MG63 (cell line): ENCODE data around the gene SORL1. TPM values are rescaled to one million over a fixed set of nuclear protein-coding genes. Genes with fewer than 3 reads are reported as not detected.

ENCODE experiments used
- DNase-seq: peaks from one replicate; pipeline ENCODE4 v3.0.0-alpha.2; 2020
- H3K27me3 ChIP-seq: fragments of 250-450 bp; sonication (Bioruptor Pico); 2 replicates; pipeline ENCODE4 v1.5.1; 2020; ENCODE audit warnings: mild to moderate bottlenecking, moderate library complexity
- H3K36me3 ChIP-seq: fragments of 250-450 bp; sonication (Bioruptor Pico); 2 replicates; pipeline ENCODE4 v1.5.1; 2020; ENCODE audit warnings: mild to moderate bottlenecking, moderate library complexity
- H3K4me3 ChIP-seq: fragments of 250-450 bp; sonication (Bioruptor Pico); 2 replicates; pipeline ENCODE4 v1.5.1; 2020; ENCODE audit warnings: mild to moderate bottlenecking, moderate library complexity
- H3K9me3 ChIP-seq: fragments of 250-450 bp; sonication (Bioruptor Pico); 2 replicates; pipeline ENCODE4 v1.5.1; 2020; ENCODE audit warnings: mild to moderate bottlenecking, moderate library complexity
- total RNA-seq: library from RNA; depleted of rRNA; stranded (reverse); fragments of >200 nt; shearing (Covaris generic); gene quantifications from 2 replicates; pipeline ENCODE4 v1.2.3, GENCODE V29; 2014; ENCODE audit warnings: low replicate concordance

SORL1 gene
- total RNA-seq, 1 experiment from 2014 or later = 0.69 TPM

- Histone ChIP-seq H3K9me3 (no peaks in the 10 kb centered on the region), H3K27me3 (no peaks in the 10 kb centered on the region), H3K4me3 (no peak overlapping the region), H3K36me3 (no peaks in the 10 kb centered on the region)
- DNase-seq = no peak
These were observed 198.5 kb downstream of the SORL1 start for GRCh38 chr11:121650351-121651256.

DNA sequence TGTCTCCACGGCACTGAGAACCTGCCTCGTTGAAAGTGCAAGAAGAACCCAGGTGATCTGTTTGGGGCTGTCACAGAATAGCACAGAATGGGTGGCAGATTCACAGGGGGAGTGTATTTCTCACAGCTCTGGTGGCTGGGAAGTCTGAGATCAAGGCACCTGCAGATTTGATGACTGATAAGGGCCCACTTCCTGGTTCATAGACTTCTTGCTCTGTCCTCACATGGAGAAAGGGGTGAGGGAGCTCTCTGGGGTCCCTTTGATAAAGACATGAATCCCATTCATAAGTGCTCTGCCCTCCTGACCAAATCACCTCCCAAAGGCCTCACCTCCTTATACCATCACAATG is 199.1 kb downstream of the SORL1 start:
- Histone ChIP-seq H3K4me3 (no peak overlapping the region), H3K9me3 (no peaks in the 10 kb centered on the region), H3K36me3 (no peaks in the 10 kb centered on the region), H3K27me3 (no peaks in the 10 kb centered on the region)
- DNase-seq = no peak

- Histone ChIP-seq H3K36me3 (no peaks in the 10 kb centered on the region), H3K4me3 (no peak overlapping the region), H3K27me3 (no peaks in the 10 kb centered on the region), H3K9me3 (no peaks in the 10 kb centered on the region)
- DNase-seq = no peak
These were observed 200.9 kb downstream of the SORL1 start for GRCh38 chr11:121652971-121653370.

- Histone ChIP-seq H3K9me3 (no peaks in the 10 kb centered on the region), H3K4me3 (no peak overlapping the region), H3K27me3 (no peaks in the 10 kb centered on the region), H3K36me3 (no peaks in the 10 kb centered on the region)
- no peak for DNase-seq
These were observed 202.2 kb downstream of the SORL1 start for GRCh38 chr11:121654259-121654842.

GRCh38 chr11:121654843-121655536 is 202.9 kb downstream of the SORL1 start:
- H3K27me3 ChIP-seq = no peaks in the 10 kb centered on the region
- H3K4me3 ChIP-seq = peak overlapping the region; percentile 36
- H3K36me3 ChIP-seq = no peaks in the 10 kb centered on the region
- no peaks in the 10 kb centered on the region for H3K9me3 ChIP-seq
- DNase-seq = peak; percentile 23

DNA sequence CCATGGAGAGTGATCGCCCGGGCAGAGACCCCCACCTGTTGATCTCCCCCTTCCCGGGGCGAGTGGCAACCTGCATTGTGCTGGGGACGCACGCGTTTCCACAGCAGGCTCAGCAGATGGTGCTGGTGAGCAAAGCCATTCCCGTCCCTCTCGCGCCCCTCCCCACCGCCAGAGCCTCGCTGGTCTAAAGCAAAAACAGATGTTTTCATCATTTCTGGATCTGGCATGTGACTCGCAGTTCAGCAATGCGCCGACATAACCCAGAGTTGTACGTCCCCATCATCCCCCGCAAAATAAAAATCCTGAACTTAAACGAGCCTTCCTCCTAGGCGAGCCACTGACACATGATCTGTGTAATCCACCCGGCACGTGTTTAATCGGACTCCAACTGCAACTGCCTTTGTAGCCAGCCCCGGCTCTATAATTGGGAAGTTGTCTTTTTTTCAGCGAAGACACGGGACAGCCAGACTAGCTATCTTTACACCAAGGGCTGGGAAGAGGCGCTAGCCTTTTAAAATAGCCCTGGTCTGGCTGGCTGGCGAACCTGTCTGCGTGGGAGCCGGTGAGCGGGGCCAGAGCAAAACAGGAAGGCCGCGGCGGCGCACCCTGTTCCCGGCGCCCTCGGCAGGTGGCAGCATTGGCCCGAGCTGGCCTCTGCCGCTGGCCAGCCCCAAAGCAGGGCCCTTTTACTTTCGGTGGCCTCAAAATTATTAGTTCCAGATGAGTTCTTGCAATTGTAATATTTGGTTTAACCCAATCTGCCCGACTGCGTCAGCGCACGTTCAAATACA is 203.6 kb downstream of the SORL1 start:
- H3K27me3 ChIP-seq = no peaks in the 10 kb centered on the region
- DNase-seq = peak; percentile 90
- H3K9me3 ChIP-seq = no peaks in the 10 kb centered on the region
- no peaks in the 10 kb centered on the region for H3K36me3 ChIP-seq
- peak overlapping the region; percentile 36 for H3K4me3 ChIP-seq

DNA sequence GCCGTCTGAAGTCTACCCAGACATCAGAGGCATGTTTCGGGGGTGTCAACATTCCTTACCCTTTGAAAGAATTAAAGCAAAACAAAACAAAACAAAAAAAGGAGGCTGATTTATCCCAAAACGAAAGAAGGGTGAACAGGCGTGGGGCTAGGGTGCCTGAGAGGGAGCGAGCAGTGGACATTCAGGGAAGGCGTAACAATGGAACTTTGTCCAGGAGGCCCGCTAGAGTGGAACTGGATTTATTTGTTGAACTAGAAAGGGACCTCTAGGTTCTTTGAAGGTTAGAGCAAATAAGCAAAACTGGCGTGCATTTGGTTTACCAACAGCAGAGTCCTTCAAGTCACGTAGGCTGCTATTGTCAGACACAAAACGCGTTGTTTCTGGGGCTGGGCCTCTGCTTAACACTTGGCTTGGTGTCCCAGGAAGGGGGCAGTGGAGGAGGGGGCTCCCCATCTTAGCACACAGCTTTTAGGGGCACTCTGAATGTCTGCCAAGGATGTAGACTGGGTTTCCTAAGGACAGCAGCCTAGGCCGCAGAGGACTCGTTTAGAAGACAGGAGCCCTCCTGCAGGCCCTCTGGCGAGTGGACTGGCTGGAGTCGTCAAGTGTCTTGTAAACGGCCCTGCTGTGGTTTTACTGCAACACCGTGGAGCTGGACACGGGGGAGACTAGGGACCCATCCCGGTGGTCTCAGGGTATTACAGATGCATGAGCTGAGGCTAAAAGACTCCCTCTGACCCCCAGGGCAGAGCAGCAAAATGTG is 204.4 kb downstream of the SORL1 start:
- no peaks in the 10 kb centered on the region for H3K36me3 ChIP-seq
- peak overlapping the region; percentile 36 for H3K4me3 ChIP-seq
- DNase-seq = no peak
- H3K9me3 ChIP-seq = no peaks in the 10 kb centered on the region
- H3K27me3 ChIP-seq = no peaks in the 10 kb centered on the region

- DNase-seq = no peak
- no peaks in the 10 kb centered on the region for H3K9me3 ChIP-seq
- H3K4me3 ChIP-seq = no peak overlapping the region
- H3K36me3 ChIP-seq = no peaks in the 10 kb centered on the region
- H3K27me3 ChIP-seq = no peaks in the 10 kb centered on the region
These were observed 205.0 kb downstream of the SORL1 start for GRCh38 chr11:121657146-121657545.

DNA sequence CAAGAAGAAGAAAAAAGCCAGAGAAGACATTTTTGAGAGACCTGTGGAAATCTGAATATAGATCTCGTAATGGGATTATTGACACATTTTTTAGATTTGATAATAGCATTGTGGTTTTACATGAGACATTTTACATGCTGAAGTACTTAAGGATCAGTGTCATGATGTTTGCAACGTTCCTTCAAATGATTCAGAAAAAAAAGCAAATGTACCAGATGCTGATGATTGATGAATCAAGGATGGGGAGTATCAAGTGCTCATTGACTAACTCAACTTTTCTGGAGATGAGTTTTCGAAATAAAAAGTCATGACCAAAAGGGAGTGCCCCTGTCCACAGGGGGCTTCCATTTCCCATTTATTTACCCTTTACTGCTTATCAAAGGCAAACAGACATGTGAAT is 207.7 kb downstream of the SORL1 start:
- no peaks in the 10 kb centered on the region for H3K9me3 ChIP-seq
- H3K36me3 ChIP-seq = no peaks in the 10 kb centered on the region
- DNase-seq = no peak
- H3K4me3 ChIP-seq = no peak overlapping the region
- H3K27me3 ChIP-seq = no peaks in the 10 kb centered on the region

- peak; percentile 32 for DNase-seq
- no peaks in the 10 kb centered on the region for H3K36me3 ChIP-seq
- no peaks in the 10 kb centered on the region for H3K9me3 ChIP-seq
- H3K4me3 ChIP-seq = no peak overlapping the region
- H3K27me3 ChIP-seq = no peaks in the 10 kb centered on the region
These were observed 209.9 kb downstream of the SORL1 start for GRCh38 chr11:121661880-121662486.

DNA sequence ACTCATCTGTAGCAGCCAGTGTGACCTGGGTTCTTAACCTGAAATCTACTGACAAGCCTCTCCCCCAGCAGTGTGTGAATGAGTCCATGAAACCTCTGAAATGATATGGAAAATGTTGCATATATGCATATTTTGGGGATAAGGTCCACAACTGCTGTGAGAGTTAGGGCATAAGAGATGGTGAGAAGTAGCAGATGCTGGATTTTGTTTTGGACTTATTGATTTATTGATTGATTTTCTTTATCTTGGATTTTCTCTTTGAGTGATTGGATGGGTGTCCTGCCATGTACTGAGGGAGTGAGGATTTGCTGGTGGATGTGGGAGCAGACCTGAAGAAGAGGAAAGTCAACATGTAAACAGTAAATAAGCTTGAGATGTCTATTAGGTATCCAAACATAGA is 212.0 kb downstream of the SORL1 start:
- H3K27me3 ChIP-seq = no peaks in the 10 kb centered on the region
- no peak for DNase-seq
- H3K4me3 ChIP-seq = no peak overlapping the region

DNA sequence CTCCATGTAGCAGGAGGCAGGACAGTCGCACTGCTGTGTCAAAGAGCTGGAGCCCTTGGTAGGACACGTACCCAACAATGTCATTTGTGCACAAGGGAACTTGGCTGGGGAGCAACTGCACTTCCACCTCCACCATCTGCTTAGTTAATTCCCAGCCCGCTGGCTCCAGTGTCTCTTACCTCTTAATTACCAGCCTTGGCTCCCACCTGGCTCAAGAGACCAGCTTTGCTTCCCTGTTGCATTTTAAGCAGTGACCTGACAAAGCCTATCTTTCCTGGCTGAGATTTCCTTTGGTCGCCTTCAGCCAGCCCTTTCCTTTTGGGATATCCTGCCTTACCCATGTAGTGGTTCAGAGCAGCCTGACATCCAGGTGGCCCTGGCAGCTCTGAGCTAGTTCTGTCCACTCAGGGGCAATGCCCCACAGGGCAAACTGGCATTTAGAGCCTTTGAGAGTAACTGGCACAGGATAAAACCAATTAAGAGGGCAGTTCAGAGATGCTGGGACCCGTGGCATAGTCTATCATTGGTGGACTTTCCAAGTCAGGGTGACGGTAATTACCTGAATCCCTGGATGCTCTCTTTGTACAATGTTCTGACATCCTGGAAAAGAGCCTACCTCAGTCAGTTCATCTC is 213.2 kb downstream of the SORL1 start:
- H3K27me3 ChIP-seq = no peaks in the 10 kb centered on the region
- H3K36me3 ChIP-seq = no peaks in the 10 kb centered on the region
- no peak for DNase-seq
- H3K9me3 ChIP-seq = no peaks in the 10 kb centered on the region
- H3K4me3 ChIP-seq = no peak overlapping the region

More for the DNA sequence above, 212.0 kb downstream of the SORL1 start:
- H3K36me3 ChIP-seq = no peaks in the 10 kb centered on the region
- no peaks in the 10 kb centered on the region for H3K9me3 ChIP-seq

GRCh38 chr11:121667836-121668235 is 215.7 kb downstream of the SORL1 start:
- no peak for DNase-seq
- Histone ChIP-seq H3K27me3 (no peaks in the 10 kb centered on the region), H3K36me3 (no peaks in the 10 kb centered on the region), H3K9me3 (no peaks in the 10 kb centered on the region), H3K4me3 (no peak overlapping the region)

DNA sequence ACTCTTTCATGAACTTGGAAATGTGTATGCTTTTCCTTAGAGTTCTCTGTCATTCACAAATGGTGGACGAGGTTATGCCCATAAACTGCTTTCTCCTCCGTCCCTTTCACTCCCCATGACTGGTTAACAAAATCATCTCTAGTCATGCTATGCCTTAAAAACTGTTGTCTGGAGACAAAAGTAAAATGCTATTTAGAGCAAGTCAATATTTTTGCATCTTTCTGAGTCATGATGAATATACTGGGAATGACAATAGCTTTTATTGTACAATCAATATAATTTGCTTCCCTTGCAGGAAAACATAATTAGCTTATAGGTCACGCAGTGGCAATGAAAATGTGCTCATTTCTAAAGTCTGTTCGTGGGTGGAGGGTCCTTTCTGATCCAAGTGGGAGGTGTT is 217.3 kb downstream of the SORL1 start:
- no peak for DNase-seq
- H3K27me3 ChIP-seq = no peaks in the 10 kb centered on the region
- no peak overlapping the region for H3K4me3 ChIP-seq
- no peaks in the 10 kb centered on the region for H3K9me3 ChIP-seq
- no peaks in the 10 kb centered on the region for H3K36me3 ChIP-seq

DNA sequence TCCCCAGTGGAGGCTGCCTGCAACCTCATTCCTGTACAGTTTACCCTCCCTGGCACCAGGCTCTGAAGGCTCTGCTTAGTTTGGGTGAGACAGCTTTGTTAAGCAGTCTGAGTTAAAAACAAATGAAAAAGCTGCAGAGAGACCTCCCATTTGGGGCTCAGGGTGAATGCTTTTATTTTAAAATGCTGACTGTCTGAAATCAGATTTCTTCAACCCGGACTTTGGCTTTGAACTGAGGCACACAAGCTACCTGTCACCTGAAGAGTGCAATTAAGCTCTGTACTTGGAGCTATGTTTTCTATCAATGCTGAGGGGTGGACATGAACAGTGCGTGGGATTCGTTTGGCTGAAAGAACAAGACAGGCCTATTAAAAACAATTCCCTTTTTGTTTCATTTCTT is 218.2 kb downstream of the SORL1 start:
- Histone ChIP-seq H3K27me3 (no peaks in the 10 kb centered on the region), H3K4me3 (no peak overlapping the region)

More for the DNA sequence above, 218.2 kb downstream of the SORL1 start:
- no peak for DNase-seq
- Histone ChIP-seq H3K9me3 (no peaks in the 10 kb centered on the region), H3K36me3 (no peaks in the 10 kb centered on the region)
